Measurements from ENCODE around the gene NT5E.

The NT5E gene

DNA sequence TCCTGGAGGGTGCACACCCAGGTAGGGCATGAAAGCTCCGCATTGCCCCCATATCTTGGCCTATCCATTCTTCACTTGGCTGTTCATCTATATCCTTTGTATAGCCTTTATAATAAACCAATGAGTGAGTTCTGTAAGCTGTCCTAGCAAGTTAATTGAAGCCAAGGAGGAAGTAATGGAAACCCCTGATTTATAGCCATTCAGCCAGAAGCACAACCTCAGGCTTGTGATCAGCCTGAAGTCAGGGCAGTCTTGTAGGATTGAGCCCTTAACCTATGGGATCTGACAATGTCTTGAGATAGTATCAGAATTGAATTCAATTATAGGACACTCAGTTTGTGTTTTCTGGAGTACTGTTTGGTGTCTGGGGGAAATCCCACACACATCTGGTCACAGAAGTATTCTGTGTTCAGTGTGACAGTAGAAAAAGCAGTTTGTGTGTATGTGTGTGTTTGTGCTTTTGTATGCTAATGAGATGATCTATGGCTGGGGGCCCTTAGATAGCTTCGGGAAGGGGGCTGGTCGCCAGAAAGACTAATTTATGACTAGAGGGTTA lies 5.7 kb downstream of the NT5E start:
- DNase-seq (ENCODE audit: low read depth, low spot score), result no peak

DNA sequence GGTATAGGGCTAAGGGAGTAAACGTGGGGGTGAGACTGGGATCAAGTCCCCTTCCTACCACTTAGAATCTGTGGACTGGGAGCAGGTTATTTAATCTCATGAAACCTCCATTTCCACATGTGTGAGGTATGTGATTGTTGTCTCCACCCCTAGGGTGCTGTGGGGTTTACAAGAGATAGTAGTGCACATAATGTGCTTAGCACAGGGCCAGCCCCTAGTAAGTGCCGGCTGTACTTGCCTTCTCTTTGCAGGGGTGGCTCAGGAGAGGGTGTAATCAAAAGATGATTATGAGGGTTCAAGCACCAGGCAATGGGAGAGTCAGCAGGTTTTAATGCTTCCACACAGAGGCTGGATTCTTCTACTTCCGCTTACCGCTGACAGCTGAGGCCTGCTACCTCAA lies 6.9 kb downstream of the NT5E start:
- H3K4me3 ChIP-seq (ENCODE audit: low read length), result no peak overlapping the region
- DNase-seq (ENCODE audit: low read depth, low spot score), result no peak

More for the DNA sequence above, 5.7 kb downstream of the NT5E start:
- no peak overlapping the region for H3K4me3 ChIP-seq (ENCODE audit: low read length)

GRCh38 chr6:85458184-85458583 lies 8.3 kb downstream of the NT5E start:
- no peak for DNase-seq (ENCODE audit: low read depth, low spot score)
- H3K4me3 ChIP-seq (ENCODE audit: low read length), result no peak overlapping the region

GRCh38 chr6:85458782-85459181 lies 8.9 kb downstream of the NT5E start:
- no peak overlapping the region for H3K4me3 ChIP-seq (ENCODE audit: low read length)
- DNase-seq (ENCODE audit: low read depth, low spot score), result no peak

GRCh38 chr6:85459224-85459901 lies 9.5 kb downstream of the NT5E start:
- DNase-seq (ENCODE audit: low read depth, low spot score), result no peak
- H3K4me3 ChIP-seq (ENCODE audit: low read length), result no peak overlapping the region

GRCh38 chr6:85460154-85460920 lies 10.5 kb downstream of the NT5E start:
- no peak for DNase-seq (ENCODE audit: low read depth, low spot score)
- H3K4me3 ChIP-seq (ENCODE audit: low read length), result no peak overlapping the region

DNA sequence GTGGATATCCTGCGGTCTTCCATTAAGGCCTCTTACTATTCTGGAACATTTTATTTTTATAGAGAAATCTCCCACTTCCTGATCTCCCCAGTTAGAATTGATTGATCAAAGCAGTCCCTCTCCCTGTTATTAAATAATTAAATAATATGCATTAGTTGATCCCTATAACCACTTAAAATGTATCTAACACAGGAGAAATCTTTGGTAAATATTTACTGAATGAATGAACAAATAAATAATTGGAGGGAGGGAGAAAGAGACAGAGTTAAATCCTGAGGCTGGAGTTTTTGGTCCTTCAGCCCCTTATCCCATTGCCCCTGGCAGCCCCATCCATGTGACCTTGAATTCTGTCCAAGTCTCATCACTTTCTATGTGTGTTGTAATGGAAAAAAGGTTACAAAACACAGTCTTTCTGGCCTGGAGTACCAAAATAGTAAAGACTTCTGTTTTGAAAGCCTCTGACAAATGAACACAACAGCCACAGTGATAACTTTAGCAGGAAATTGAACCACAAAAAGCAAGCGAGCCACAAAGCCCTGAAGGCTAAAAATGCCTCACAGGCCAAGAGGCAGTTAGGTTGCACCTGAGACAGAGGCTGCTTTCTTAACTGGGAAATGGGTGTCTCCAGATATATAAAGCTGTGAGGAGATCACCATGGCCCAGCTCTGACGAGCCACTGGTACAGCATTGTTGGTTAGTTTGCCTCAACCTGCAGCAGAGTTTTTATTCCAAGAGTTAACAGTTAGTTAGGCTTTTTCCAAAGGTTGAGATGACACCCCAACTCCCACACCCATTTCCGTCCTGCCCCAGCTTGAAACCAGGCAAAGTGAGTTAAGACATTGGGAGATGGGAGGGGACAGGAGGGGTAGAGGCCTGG lies 11.3 kb downstream of the NT5E start:
- peak; percentile 96 for DNase-seq (ENCODE audit: low read depth, low spot score)
- H3K4me3 ChIP-seq (ENCODE audit: low read length), result peak overlapping the region; percentile 6

- peak; percentile 50 for DNase-seq (ENCODE audit: low read depth, low spot score)
- H3K4me3 ChIP-seq (ENCODE audit: low read length), result peak overlapping the region; percentile 6
Observed at GRCh38 chr6:85461798-85462170, 11.9 kb downstream of the NT5E start.

DNA sequence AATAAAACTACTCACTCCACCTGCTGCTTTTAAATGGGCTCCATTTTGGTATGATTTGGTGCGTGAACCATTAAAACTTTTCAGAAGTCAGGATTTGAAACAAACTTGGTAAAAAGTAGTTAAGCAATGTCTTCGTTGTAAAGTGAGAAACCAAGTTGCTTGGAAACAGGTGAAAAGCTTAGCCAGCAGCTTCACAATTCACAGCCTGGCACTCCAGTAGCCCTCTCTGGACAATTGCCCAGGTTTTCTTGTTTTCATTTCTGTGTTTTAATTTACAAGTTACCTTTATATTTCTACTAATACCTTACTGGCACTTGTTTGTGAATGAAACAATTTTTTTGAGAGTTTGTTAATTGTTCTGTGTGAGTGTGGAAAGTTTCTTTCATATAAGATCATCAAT lies 12.8 kb downstream of the NT5E start:
- DNase-seq (ENCODE audit: low read depth, low spot score), result no peak
- H3K4me3 ChIP-seq (ENCODE audit: low read length), result no peak overlapping the region

GRCh38 chr6:85463621-85464259 lies 13.9 kb downstream of the NT5E start:
- no peak overlapping the region for H3K4me3 ChIP-seq (ENCODE audit: low read length)
- DNase-seq (ENCODE audit: low read depth, low spot score), result no peak

DNA sequence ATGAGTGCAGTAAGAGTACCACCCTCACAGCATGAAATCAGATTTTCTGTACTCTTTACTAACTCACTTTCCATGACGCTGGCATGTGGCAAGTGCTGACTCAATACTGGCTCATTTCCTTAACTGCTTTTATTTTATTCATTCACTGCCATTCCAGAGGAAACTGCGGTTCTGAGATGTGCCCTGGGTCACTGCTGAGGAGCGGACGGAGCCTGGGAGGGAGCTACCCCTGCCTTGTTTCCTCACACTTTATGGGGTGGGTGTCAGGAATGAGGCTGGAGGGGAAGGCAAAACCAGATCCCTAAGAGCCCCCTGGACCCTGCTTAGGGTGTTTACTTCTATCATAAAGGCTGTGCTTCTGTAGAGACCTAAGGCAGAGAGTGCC lies 14.4 kb downstream of the NT5E start:
- no peak for DNase-seq (ENCODE audit: low read depth, low spot score)
- no peak overlapping the region for H3K4me3 ChIP-seq (ENCODE audit: low read length)

DNA sequence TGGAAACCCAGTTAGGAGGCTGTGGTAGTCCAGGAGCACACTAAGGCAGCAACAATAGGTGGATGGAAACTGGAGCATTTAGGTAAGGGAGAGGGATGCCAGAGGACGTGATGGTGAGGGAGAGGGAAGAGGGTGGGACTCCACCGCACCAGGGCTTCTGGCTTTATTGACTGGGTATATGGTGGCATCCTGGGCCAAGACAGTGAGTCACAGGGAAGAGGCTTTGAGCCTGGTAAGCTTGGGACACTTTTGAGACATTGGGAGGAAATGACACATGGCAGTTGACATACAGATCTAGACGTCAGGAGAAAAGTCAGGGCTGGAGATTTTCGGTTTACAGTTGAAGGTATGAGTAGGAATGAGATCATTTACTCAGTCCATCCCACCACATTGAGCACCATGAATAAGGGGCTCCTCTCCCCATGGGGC lies 14.9 kb downstream of the NT5E start:
- H3K4me3 ChIP-seq (ENCODE audit: low read length), result no peak overlapping the region
- DNase-seq (ENCODE audit: low read depth, low spot score), result no peak

DNA sequence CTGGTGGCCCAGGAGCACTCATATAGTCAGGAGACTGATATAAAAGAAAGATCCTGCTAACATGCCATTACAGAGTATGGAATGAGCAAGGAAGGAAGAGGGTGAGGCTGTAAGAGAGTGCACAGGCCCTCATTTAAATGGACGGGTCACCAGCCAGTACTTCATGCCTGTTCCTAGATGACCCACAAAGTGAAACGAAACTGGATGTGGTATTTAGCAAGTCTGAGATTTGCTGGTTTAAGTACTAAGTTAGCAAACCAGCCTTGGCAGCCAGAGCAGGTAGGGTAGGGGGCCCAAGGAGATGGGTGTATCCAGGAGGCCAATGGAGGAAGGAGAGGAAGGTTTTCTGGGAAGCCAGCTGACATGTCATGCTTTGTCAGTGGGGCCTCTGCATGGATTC lies 15.9 kb downstream of the NT5E start:
- no peak for DNase-seq (ENCODE audit: low read depth, low spot score)
- no peak overlapping the region for H3K4me3 ChIP-seq (ENCODE audit: low read length)

DNA sequence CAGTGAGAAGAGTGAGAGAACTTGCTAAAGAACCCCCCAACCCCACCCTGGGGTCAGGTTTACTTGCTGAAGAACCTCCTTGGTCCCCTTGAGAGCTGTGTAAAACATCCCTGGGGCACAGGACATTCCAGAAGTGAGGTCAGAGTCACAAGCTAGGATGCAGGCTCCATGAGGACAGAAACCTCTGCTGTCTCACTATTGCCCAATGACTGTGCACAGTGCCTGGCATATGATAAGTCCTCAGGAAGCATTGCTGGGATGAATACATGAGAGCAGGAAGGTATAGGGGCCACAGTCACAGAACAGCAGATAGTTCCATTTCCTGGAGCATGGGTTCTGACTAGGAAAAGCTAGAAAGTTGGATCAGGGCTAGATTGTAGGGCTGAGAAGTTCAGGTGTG lies 18.4 kb downstream of the NT5E start:
- no peak for DNase-seq (ENCODE audit: low read depth, low spot score)
- H3K4me3 ChIP-seq (ENCODE audit: low read length), result no peak overlapping the region

DNA sequence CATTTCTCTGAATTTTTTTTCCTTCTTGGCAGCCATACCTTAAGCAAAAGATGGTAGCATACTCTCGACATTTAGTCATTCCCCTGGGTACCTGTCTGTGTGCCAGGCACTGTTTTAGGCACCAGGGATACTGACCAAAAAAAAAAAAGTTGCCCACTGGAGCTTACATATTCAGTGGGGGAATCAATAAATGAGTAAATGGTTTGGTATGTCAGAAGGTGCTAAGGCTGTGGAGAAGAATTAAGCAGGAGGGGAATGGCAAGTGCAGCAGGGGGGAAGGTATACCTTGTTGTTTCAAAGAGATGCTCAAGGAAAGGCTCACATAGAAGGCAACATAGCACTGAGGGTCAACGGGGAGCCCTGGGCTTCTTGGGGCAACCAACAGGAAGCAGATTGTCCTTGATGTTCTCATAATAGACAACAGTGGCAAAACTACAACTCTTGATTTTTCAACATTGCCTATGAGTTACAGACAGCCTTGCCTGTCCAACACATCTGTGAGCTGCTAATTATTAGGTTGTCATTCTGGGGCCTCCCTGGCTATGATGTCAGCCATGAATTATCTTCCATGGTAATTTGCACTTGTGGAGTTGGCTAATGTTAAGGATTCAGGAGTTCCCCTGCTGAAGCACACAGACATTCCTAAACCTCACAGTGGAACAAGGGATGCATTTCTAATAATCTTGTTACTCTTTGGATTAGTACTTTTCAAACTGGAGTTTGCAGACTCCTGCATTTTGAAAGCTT lies 19.6 kb downstream of the NT5E start:
- no peak overlapping the region for H3K4me3 ChIP-seq (ENCODE audit: low read length)
- DNase-seq (ENCODE audit: low read depth, low spot score), result no peak

DNA sequence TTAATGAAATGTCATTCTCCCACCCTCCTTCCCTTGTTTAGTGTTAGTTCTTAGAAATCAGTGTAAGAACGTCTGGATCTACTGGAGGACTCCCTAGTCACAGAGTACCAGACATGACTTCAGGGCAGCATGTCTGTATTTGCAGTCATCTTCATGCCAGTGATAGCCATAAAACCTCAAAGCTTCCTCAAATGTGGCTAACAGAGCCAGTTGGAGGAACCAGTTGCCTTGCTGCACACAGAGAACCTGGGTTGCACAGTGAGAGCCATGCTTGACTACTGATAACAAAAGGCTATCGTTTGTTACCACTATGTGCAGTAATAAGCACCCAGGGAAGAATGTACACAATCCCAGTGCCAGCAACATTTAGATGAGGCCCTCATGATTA lies 20.1 kb downstream of the NT5E start:
- DNase-seq (ENCODE audit: low read depth, low spot score), result no peak
- no peak overlapping the region for H3K4me3 ChIP-seq (ENCODE audit: low read length)

- no peak for DNase-seq (ENCODE audit: low read depth, low spot score)
- no peak overlapping the region for H3K4me3 ChIP-seq (ENCODE audit: low read length)
Observed at GRCh38 chr6:85472744-85473143, 22.9 kb downstream of the NT5E start.

- H3K4me3 ChIP-seq (ENCODE audit: low read length), result no peak overlapping the region
- no peak for DNase-seq (ENCODE audit: low read depth, low spot score)
Observed at GRCh38 chr6:85473748-85474147, 23.9 kb downstream of the NT5E start.

DNA sequence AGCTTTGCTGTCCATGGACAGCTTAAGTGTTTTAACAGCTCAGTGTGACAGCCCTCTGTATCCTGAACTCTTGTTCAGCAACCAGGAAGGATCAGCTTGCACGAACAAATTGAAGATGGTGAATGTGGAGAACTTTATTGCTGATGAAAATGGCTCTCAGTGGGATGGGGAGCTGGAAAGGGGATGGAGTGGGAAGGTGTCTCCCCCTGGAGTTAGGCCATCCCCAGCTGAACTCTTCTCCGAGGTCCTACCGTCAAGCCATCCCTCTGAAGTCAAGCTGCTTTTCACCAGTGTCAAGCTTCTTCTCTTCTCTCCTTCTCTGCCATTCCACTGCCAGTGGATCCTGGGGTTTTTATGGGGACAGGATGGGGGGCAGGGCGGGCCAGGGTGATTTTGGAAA lies 26.6 kb downstream of the NT5E start:
- no peak for DNase-seq (ENCODE audit: low read depth, low spot score)
- H3K4me3 ChIP-seq (ENCODE audit: low read length), result no peak overlapping the region
